Jurkat, Clone E6-1 (cell line): ENCODE results near the gene ARRDC3.
"Not testable (repeated sequence)": the region's sequence is repeated elsewhere in the genome, so short reads cannot be mapped to it uniquely, and the experiment has no call there.

Experiments
- DNase-seq: peaks from one replicate; pipeline ENCODE4 v3.0.0-alpha.2; 2011; ENCODE audit warnings: low read depth, low spot score
- H3K4me3 ChIP-seq: 2 replicates; pipeline ENCODE4 v1.5.1; 2011; ENCODE audit warnings: mild to moderate bottlenecking, low read length, control low read depth, moderate library complexity

The ARRDC3 gene

DNA sequence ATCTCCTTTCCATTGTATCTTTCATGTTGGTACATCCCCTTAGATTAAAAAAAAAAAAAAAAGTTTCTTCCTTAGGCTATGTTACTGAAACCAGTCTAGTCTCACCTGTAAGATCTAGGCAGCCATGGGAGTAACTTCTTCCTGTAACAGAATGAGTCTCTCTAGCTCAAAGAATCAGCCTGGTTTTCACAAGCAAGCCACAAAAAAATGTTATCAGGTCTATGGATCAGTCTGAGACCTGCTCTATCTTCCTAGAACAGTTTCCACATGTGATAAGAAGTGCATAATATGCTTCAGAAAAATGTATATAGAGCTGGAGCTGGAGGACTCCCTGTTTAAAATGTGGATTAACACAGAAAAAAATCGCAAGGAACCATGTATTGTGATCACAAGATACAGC lies 53.8 kb downstream of the ARRDC3 start:
- peak; percentile 48 for DNase-seq
- H3K4me3 ChIP-seq = no peak overlapping the region

DNA sequence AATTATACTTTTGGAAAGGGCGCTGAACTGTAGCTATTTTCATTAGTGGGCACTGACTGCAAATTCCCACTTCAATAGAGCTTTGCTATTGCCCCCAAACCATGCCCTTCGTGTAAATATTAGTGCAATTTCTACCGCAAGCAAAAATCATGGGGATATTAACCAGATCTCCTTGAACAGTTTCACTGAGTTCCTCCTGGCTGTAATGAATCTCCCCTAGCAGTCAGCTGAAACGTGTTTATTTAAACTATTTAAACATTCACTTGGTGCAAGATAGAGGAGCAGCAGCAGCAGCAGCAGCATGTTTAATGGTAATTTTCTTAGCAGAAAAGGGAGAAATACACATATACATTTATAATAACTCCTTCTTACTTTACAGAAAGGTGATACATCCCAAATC lies 54.4 kb downstream of the ARRDC3 start:
- H3K4me3 ChIP-seq = no peak overlapping the region
- no peak for DNase-seq

DNA sequence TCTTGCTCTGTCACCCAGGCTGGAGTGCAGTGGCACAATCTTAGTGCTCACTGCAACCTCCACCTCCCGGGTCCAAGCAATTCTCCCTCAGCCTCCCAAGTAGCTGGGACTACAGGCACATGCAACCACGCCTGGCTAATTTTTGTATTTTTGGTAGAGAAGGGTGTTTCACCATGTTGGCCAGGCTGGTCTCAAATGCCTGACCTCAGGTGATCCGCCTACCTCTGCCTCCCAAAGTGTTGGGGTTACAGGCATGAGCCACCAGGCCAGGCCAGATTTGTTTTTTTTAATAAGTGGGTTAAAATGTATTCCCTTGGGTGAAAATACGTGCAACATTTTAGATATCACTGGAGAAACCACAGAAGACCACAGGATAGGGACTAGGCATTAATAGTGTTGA lies 60.1 kb downstream of the ARRDC3 start:
- not testable (repeated sequence) for H3K4me3 ChIP-seq, DNase-seq

DNA sequence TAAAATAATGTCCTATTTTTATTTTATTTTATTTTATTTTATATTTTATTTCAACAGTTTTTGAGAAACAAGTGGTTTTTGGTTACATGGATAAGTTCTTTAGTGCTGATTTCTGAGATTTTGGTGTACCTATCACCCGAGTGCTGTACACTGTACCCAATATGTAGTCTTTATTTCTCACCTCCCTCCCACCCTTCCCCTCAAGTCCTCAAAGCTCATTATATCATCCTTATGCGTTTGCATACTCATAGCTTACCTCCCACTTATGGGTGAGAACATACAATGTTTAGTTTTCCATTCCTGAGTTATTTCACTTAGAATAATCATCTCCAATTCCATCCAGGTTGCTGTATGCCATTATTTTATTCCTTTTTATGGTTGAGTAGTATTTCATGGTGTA lies 63.5 kb downstream of the ARRDC3 start:
- no peak for DNase-seq
- H3K4me3 ChIP-seq = no peak overlapping the region

DNA sequence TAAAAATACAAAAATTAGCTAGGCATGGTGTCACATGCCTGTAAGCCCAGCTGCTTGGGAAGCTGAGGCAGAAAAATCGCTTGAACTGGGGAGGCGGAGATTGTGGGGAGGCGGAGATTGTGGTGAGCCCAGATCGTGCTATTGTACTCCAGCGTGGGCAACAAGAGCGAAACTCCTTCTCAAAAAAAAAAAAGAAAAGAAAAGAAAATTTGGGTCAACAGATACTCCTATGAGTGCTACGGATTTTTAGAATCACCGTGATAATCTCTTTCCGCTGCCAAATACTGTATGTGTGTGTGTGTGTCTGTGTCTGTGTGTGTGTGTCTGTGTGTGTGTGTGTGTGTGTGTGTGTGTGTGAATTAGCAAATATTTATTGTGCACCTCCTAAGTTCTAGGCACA lies 64.4 kb downstream of the ARRDC3 start:
- H3K4me3 ChIP-seq = no peak overlapping the region
- DNase-seq = peak; percentile 25
